Body of pancreas (tissue), 4 donors: ENCODE measurements around the gene CISTR. TPM values are rescaled to one million over a fixed set of nuclear protein-coding genes. Genes with fewer than 3 reads are reported as not detected.

Source experiments
- ATAC-seq: fragments of 150-250 bp; one replicate; pipeline ENCODE4 v1.9.1; 2016
- DNase-seq, 4 donors: peaks; one replicate each; pipeline ENCODE4 v3.0.0-alpha.2; 2019
- H3K27ac ChIP-seq, 4 donors: fragments of 200-600 bp; sonication (generic); 1 replicate in 3 of 4; 2 replicates in 1 of 4; pipeline versions ENCODE4 v1.5.1 to v1.6.1; 2016 to 2019; ENCODE audit warnings: mild to moderate bottlenecking in 1 of 4, mixed read lengths in 1 of 4, moderate library complexity in 1 of 4
- H3K27me3 ChIP-seq, 2 donors: fragments of 200-600 bp; sonication (generic); one replicate each; pipeline ENCODE4 v1.6.0; 2016; ENCODE audit warnings: mild to moderate bottlenecking in 1 of 2
- H3K36me3 ChIP-seq, 2 donors: fragments of 200-600 bp; sonication (generic); replicated peaks in 1 of 2; 2 replicates each; pipeline ENCODE4 v1.5.1; 2016; ENCODE audit warnings: low read depth in 2 of 2; ENCODE audit not compliant: insufficient read depth in 1 of 2
- H3K4me1 ChIP-seq: fragments of 200-600 bp; sonication (generic); one replicate; pipeline ENCODE4 v1.6.0; 2016
- H3K4me3 ChIP-seq, 2 donors: fragments of 200-600 bp; sonication (generic); 1 replicate in 1 of 2; 2 replicates in 1 of 2; pipeline ENCODE4 v1.5.1; 2016 to 2019
- H3K9me3 ChIP-seq, 3 donors: fragments of 200-600 bp; sonication (generic); 1 replicate in 2 of 3; 2 replicates in 1 of 3; pipeline ENCODE4 v1.5.1; 2016
- CTCF ChIP-seq, 7 experiments: fragments of 450-650 bp in 4 of 7; fragments of 200-600 bp in 3 of 7; sonication (generic) in 3 of 7; IDR thresholded peaks; one replicate each; pipeline ENCODE4 v1.5.1; 2016 to 2019; ENCODE audit warnings: antibody characterized with exemption in 7 of 7
- POLR2A ChIP-seq, 3 donors: fragments of 450-650 bp; IDR thresholded peaks; one replicate each; pipeline ENCODE4 v1.6.1; 2016; ENCODE audit warnings: antibody characterized with exemption in 3 of 3, mild to moderate bottlenecking in 2 of 3
- WGBS, 2 donors: methylation state at CpG; one replicate each; pipeline ENCODE4 v1.1.5; 2017; 5-methylcytosine and 5-hydroxymethylcytosine counted together
- intact Hi-C: fragments of 100-400 bp; cut with DNase I; formaldehyde crosslinking; loops from one replicate; pipeline ENCODE4 v1.15.1; 2023
- total RNA-seq, 2 donors: library from RNA; depleted of rRNA; stranded (reverse); fragments of >200 nt; gene quantifications; one replicate each; pipeline ENCODE4 v1.1.0, GENCODE V29; 2016

CISTR gene
- total RNA-seq, 2 donors from 2014 or later: not detected

- Histone ChIP-seq H3K27ac (peak within 1 kb of the TSS; percentile 22 to 63 (median 49)), H3K4me1 (peaks cover 12% of the 10 kb centered on the region), H3K36me3 (peaks cover 5 to 10% of the 10 kb centered on the region in 2 donors), H3K4me3 (peak within 1 kb of the TSS; percentile 78 to 91), H3K27me3 (no peaks in the 10 kb centered on the region), H3K9me3 (no peaks in the 10 kb centered on the region)
- no peak for TF ChIP-seq CTCF (IDR thresholded peaks at IDR 0.05)
- TF ChIP-seq POLR2A (IDR thresholded peaks at IDR 0.05): peak in 2 of 3 donors; percentile 64
- intact Hi-C loops: no loop called here
- ATAC-seq (peak; percentile 100), DNase-seq (peak; percentile 97 to 99 (median 98))
- WGBS, 2 donors: 0% methylated on average over 20 to 38 of the region's 38 CpGs
Observed at GRCh38 chr12:53727310-53728041, 24.3 kb downstream of the CISTR start, which contains the start of gene CALCOCO1. Gene CALCOCO1 (minus strand): TSS chr12:53727452. CDS start chr12:53725242, 2,210 bp downstream.

- peak overlapping the region; percentile 78 to 91 for H3K4me3 ChIP-seq
- peaks cover 12% of the 10 kb centered on the region for H3K4me1 ChIP-seq
- intact Hi-C loops: no loop called here
- H3K36me3 ChIP-seq: peaks cover 5 to 14% of the 10 kb centered on the region in 2 donors
- TF ChIP-seq CTCF (IDR thresholded peaks at IDR 0.05) (no peak), POLR2A (IDR thresholded peaks at IDR 0.05) (no peak)
- peak overlapping the region in 2 of 4 donors; percentile 44 to 53 for H3K27ac ChIP-seq
- 0 to 1% methylated on average over 15 of the region's 15 CpGs for WGBS, 2 donors
- DNase-seq (peak in 1 of 4 donors; percentile 33), ATAC-seq (no peak)
- H3K27me3 ChIP-seq: no peaks in the 10 kb centered on the region
- H3K9me3 ChIP-seq: no peaks in the 10 kb centered on the region
Observed at GRCh38 chr12:53726946-53727309, 24.9 kb downstream of the CISTR start.

GRCh38 chr12:53726341-53726740 lies 25.4 kb downstream of the CISTR start:
- H3K27me3 ChIP-seq: no peaks in the 10 kb centered on the region
- peak overlapping the region; percentile 78 to 91 for H3K4me3 ChIP-seq
- no peak for ATAC-seq
- WGBS, 2 donors: 13 to 18% methylated on average over 2 of the region's 2 CpGs
- H3K4me1 ChIP-seq: peaks cover 12% of the 10 kb centered on the region
- TF ChIP-seq POLR2A (IDR thresholded peaks at IDR 0.05): no peak
- no peak for TF ChIP-seq CTCF (IDR thresholded peaks at IDR 0.05)
- intact Hi-C loops: no loop called here
- no peaks in the 10 kb centered on the region for H3K9me3 ChIP-seq
- DNase-seq: no peak
- peaks cover 6 to 18% of the 10 kb centered on the region in 2 donors for H3K36me3 ChIP-seq
- H3K27ac ChIP-seq: no peak overlapping the region

GRCh38 chr12:53725824-53726223 lies 26.0 kb downstream of the CISTR start:
- no peak overlapping the region for H3K4me3 ChIP-seq
- ATAC-seq (no peak), DNase-seq (no peak)
- 31 to 44% methylated on average over 4 of the region's 4 CpGs for WGBS, 2 donors
- peaks cover 12% of the 10 kb centered on the region for H3K4me1 ChIP-seq
- H3K9me3 ChIP-seq: no peaks in the 10 kb centered on the region
- no peaks in the 10 kb centered on the region for H3K27me3 ChIP-seq
- H3K27ac ChIP-seq: no peak overlapping the region
- H3K36me3 ChIP-seq: peaks cover 11 to 23% of the 10 kb centered on the region in 2 donors
- TF ChIP-seq CTCF (IDR thresholded peaks at IDR 0.05) (no peak), POLR2A (IDR thresholded peaks at IDR 0.05) (no peak)
- intact Hi-C loops: no loop called here
